Central memory CD8-positive, alpha-beta T cell (primary cell): ENCODE results near the gene ZBTB25.

Experiments used
- ATAC-seq: fragments of 150-1000 bp; cut with Tn5 transposase; replicated peaks from 2 replicates; pipeline ENCODE4 v1.10.0; 2022; ENCODE audit warnings: mild to moderate bottlenecking, moderate FRiP score, moderate number of reproducible peaks; ENCODE audit not compliant: poor library complexity, severe bottlenecking; ENCODE audit errors: extremely low read depth
- DNase-seq, 2 donors: peaks; one replicate each; pipeline ENCODE4 v3.0.0; 2021; ENCODE audit warnings: low spot score in 2 of 2
- H3K27ac Mint-ChIP-seq: one replicate; pipeline ENCODE4 v1.8.0; 2022; ENCODE audit warnings: low read depth, mild to moderate bottlenecking, moderate library complexity, mixed read lengths
- H3K27me3 Mint-ChIP-seq: one replicate; pipeline ENCODE4 v1.8.0; 2022; ENCODE audit warnings: mixed read lengths
- H3K36me3 Mint-ChIP-seq: one replicate; pipeline ENCODE4 v1.8.0; 2022; ENCODE audit warnings: mild to moderate bottlenecking, moderate library complexity, mixed read lengths; ENCODE audit not compliant: insufficient read depth
- H3K4me1 Mint-ChIP-seq: one replicate; pipeline ENCODE4 v1.8.0; 2022; ENCODE audit warnings: mixed read lengths
- H3K4me3 Mint-ChIP-seq: one replicate; pipeline ENCODE4 v1.8.0; 2022; ENCODE audit warnings: mild to moderate bottlenecking, moderate library complexity, mixed read lengths
- H3K9me3 Mint-ChIP-seq: one replicate; pipeline ENCODE4 v1.8.0; 2022; ENCODE audit warnings: mixed read lengths

ZBTB25 gene

DNA sequence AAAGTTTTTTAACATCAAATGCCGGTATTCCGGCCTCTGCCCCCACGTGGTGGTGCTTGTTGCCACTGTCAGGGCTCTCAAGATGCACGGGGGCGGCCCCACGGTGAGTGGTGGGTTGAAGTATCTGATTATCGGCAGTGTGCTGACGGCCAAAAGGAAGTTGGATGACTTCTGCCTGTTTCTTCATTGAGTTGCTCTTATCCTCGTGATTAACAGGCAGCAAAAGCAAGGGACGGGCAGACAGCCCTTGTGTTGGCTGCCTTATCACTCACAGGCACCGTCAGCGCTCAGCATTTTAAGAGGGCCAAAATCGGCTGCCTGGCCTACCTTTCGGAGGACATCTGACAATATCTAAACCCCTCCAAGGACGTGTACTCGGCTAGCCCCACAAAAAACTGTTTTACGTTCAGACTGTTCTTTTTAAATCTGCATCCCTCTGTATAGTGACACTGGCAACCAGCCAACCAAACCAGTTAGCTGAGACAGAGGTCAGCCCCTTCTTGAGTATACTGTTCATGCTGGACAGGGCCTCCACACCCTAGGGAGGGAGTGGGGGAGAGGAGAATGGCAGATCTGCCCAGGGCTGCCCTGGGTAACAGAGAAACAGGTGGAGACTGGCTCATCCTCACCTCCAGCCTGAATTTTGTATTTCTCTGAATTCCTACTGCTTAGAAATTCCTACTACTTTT is 61.2 kb downstream of the ZBTB25 start:
- Mint-ChIP-seq H3K36me3 (peaks cover 16% of the 10 kb centered on the region), H3K4me1 (peaks cover 30% of the 10 kb centered on the region), H3K4me3 (no peak overlapping the region), H3K9me3 (no peaks in the 10 kb centered on the region), H3K27ac (no peak overlapping the region), H3K27me3 (no peaks in the 10 kb centered on the region)
- ATAC-seq (no peak), DNase-seq (no peak)

DNA sequence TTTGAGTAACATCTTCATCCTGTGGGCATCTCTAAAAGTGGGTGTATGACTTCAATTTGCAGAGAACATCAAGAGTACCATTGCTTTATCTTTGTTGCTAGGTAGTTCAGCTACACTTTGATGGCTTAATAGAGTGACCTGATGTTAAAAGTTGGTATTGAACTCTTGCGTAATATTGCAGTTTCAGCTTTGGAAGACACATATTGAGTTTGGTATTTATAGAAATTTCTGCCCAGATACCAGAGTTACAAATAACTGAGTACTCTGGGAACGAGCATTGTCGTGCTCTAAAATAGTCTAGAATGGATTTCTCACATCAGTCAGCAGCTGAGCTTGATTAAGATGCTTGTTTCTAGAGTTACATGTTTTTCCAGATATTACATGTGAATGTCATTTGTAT is 63.1 kb downstream of the ZBTB25 start:
- no peaks in the 10 kb centered on the region for H3K27me3 Mint-ChIP-seq
- no peak for DNase-seq
- H3K4me3 Mint-ChIP-seq, result no peak overlapping the region
- no peak for ATAC-seq
- peaks cover 27% of the 10 kb centered on the region for H3K4me1 Mint-ChIP-seq
- H3K9me3 Mint-ChIP-seq, result no peaks in the 10 kb centered on the region
- H3K36me3 Mint-ChIP-seq, result peaks cover 18% of the 10 kb centered on the region
- no peak overlapping the region for H3K27ac Mint-ChIP-seq

DNA sequence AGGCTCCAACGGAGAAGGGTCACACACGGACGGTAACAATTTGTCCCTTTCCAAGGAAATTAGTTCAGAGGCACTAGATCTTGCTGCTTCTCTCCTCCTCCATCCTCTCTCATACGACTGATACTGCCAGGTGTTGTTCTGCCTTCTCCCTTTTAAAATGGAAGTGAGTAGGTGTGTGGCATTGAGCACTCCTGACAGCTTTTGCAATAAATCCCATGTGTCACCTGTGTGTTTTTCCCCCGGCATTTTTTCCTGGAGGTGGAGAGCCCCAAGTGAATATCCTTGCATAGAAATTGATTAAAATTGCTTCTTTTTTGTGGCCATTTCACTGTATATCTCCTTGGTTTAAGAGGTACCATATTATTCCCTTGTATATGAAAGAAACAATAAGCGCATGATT is 64.5 kb downstream of the ZBTB25 start:
- H3K4me1 Mint-ChIP-seq, result peaks cover 13% of the 10 kb centered on the region
- H3K4me3 Mint-ChIP-seq, result no peak overlapping the region
- H3K9me3 Mint-ChIP-seq, result no peaks in the 10 kb centered on the region
- H3K27me3 Mint-ChIP-seq, result no peaks in the 10 kb centered on the region
- ATAC-seq (no peak), DNase-seq (no peak)
- peaks cover 27% of the 10 kb centered on the region for H3K36me3 Mint-ChIP-seq
- no peak overlapping the region for H3K27ac Mint-ChIP-seq

DNA sequence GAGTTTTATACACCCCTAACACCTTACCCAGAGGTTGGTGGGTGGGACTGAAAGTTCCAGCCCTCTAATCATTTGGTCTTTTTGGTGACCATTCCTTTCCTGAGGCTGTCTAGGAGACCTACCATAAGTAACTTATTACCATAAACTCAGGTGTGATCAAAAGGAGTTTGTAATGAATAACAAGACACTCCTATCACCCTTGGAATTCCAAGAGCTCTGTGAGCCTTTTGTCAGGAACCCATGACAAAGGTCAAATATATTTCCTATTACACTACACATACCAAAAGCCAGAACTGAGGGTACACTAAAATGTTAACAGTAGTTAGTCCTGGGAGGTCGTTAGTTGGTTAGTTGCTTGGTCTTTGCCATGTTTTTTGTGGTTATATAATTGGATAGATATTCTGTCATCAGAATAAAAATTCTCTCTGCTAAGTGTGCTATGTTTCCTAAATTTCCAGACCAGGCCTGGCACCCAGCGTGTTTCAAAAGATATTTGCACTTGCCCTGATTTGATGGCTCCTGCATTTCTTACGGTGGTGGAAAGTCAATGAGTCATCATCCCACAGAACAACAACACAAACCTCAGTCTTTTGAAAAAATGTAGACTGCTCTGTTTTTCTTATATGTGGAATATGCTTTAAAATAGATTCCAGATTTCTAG is 65.3 kb downstream of the ZBTB25 start:
- H3K4me3 Mint-ChIP-seq, result no peak overlapping the region
- DNase-seq (no peak), ATAC-seq (no peak)
- H3K4me1 Mint-ChIP-seq, result peaks cover 12% of the 10 kb centered on the region
- no peaks in the 10 kb centered on the region for H3K27me3 Mint-ChIP-seq
- H3K36me3 Mint-ChIP-seq, result peaks cover 25% of the 10 kb centered on the region
- no peak overlapping the region for H3K27ac Mint-ChIP-seq
- H3K9me3 Mint-ChIP-seq, result no peaks in the 10 kb centered on the region

DNA sequence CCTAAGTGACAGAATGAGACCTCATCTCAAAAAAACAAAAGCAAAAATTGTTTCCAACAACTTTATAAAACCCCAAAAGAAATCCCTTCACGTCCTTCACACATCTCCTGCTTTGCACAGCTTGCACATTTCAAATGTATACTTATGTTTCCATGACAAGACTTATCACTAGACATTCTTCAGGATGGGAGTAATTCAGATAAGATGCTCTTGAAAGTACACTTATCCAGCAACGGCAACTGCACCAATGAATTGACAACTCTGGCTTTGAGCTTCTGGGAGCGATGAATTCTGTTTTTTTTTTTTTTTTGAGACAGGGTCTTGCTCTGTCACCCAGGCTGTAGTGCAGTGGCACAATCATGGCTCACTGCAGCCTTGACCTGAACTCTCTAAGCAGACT is 69.1 kb downstream of the ZBTB25 start:
- Mint-ChIP-seq H3K4me3 (no peak overlapping the region), H3K9me3 (no peaks in the 10 kb centered on the region), H3K27me3 (no peaks in the 10 kb centered on the region), H3K27ac (no peak overlapping the region), H3K36me3 (peaks cover 21% of the 10 kb centered on the region), H3K4me1 (peaks cover 12% of the 10 kb centered on the region)
- ATAC-seq (no peak), DNase-seq (no peak)

DNA sequence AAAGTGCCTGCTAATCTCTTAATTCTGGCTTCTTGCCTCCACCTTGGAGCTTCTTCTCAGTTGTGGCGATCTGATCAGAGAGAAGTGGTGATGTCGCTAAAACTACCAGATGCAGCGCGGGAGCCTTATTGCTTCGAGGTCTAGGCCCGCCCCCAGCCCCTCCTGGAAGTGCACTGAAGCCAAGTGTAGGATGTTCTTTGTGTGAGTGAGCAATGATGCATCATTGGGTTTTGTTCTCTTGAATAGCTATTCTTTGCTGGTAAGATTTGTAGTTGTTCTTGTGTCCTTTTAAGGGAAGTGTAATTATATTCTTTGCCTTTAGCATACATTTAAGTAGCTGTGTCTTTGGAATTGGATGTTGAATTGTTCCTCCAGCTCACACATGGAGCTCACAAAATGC is 79.7 kb downstream of the ZBTB25 start:
- Mint-ChIP-seq H3K27ac (no peak overlapping the region), H3K9me3 (no peaks in the 10 kb centered on the region), H3K36me3 (peaks cover 25% of the 10 kb centered on the region), H3K27me3 (no peaks in the 10 kb centered on the region), H3K4me3 (no peak overlapping the region), H3K4me1 (no peaks in the 10 kb centered on the region)
- ATAC-seq, result no peak
- DNase-seq, result no peak

DNA sequence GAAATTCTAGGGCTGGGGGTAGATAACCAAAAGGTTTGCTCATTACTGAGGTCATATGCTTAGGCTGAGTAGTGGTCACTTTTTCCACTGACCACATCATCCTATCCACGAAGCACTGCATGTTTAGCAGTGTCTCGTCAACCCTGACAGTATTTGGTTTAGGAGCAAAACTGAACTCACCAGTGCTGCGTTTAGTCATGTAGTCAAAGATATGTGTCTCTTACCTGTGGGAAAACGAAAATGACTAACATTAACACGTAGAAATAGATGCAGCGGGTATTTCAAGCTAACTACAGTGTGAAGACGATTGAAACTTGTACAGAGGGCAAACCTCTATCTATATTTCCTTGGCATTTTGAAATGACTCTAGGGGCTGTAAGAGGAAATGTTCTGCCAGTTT is 80.9 kb downstream of the ZBTB25 start:
- H3K4me1 Mint-ChIP-seq, result no peaks in the 10 kb centered on the region
- no peak overlapping the region for H3K27ac Mint-ChIP-seq
- H3K36me3 Mint-ChIP-seq, result peaks cover 21% of the 10 kb centered on the region
- ATAC-seq (no peak), DNase-seq (no peak)
- H3K4me3 Mint-ChIP-seq, result no peak overlapping the region
- H3K27me3 Mint-ChIP-seq, result no peaks in the 10 kb centered on the region
- no peaks in the 10 kb centered on the region for H3K9me3 Mint-ChIP-seq

DNA sequence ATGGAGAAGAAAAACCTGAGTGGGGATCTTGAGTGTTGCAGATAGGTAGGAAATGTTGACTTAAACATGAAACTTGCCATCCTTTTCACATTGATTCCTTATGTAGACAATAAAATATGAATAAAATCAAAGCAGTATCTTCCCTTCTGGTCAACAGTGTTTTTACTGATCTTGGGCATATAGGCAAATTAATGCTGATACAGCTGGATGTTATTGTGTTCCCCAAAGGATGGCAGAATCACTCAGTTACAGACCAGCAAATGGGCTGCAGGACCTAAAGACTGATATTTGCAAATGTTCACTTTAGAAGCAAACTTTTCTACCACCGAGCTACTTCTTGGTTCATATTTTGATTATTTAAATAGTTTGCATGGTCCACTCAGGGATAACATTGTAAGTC is 81.6 kb downstream of the ZBTB25 start:
- Mint-ChIP-seq H3K4me1 (no peaks in the 10 kb centered on the region), H3K9me3 (no peaks in the 10 kb centered on the region), H3K27me3 (no peaks in the 10 kb centered on the region), H3K36me3 (peaks cover 20% of the 10 kb centered on the region), H3K27ac (no peak overlapping the region), H3K4me3 (no peak overlapping the region)
- DNase-seq, result no peak
- no peak for ATAC-seq

DNA sequence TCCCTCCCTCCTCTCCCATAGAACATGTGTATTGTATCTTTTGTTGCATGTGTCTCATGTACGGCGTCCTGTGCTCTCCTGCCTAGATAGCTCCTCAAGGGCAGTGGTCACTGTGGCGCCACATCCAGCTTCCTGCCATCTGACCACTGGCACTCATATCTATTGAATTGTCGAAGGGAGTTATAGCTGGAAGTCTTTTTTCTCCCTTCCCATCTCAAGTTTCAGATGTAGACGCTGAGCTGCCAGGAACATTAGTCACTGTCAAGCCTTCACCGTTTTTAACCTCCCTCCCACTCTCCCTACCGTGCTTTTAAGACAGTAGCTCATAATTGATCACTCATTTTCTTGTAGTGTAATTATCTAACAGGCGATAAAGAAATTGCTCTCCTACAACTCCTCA is 82.5 kb downstream of the ZBTB25 start:
- H3K36me3 Mint-ChIP-seq, result peaks cover 19% of the 10 kb centered on the region
- H3K9me3 Mint-ChIP-seq, result no peaks in the 10 kb centered on the region
- ATAC-seq (no peak), DNase-seq (no peak)
- no peak overlapping the region for H3K27ac Mint-ChIP-seq
- H3K4me3 Mint-ChIP-seq, result no peak overlapping the region
- H3K27me3 Mint-ChIP-seq, result no peaks in the 10 kb centered on the region
- no peaks in the 10 kb centered on the region for H3K4me1 Mint-ChIP-seq

DNA sequence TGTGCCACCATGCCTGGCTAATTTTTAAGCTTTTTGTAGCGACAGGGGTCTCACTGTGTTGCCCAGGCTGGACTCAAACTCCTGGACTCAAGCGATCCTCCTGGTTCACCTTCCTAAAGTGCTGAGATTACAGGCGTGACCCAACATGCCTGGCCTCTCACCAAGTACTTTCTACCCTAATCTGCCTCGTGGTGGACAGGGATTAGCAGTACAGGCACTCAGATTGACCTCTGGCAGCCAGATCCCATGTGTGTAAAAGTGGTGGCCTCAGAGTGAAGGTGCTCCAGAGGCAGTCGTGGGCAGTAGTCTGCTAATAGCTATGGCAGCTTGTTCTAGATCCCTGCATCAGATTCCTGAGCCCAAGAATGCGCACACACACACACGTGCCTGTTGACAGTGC is 84.6 kb downstream of the ZBTB25 start:
- Mint-ChIP-seq H3K4me3 (no peak overlapping the region), H3K4me1 (no peaks in the 10 kb centered on the region), H3K9me3 (no peaks in the 10 kb centered on the region), H3K27ac (no peak overlapping the region), H3K36me3 (peaks cover 20% of the 10 kb centered on the region), H3K27me3 (no peaks in the 10 kb centered on the region)
- ATAC-seq, result no peak
- no peak for DNase-seq

DNA sequence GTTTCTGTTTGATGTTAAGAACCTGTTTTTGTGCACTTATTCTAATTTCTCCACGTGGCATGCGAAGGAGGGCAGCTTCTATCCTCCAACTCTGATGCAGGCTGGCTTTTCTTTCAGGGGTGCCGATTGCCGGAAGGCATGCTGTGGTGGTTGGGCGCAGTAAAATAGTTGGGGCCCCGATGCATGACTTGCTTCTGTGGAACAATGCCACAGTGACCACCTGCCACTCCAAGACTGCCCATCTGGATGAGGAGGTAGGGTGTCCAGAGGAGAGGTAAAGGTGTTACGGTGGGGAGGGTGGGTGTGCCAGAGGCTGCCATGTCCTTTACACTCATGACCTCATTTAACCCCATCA is 85.9 kb downstream of the ZBTB25 start:
- H3K4me3 Mint-ChIP-seq, result no peak overlapping the region
- H3K36me3 Mint-ChIP-seq, result peaks cover 20% of the 10 kb centered on the region
- no peak for ATAC-seq

DNA sequence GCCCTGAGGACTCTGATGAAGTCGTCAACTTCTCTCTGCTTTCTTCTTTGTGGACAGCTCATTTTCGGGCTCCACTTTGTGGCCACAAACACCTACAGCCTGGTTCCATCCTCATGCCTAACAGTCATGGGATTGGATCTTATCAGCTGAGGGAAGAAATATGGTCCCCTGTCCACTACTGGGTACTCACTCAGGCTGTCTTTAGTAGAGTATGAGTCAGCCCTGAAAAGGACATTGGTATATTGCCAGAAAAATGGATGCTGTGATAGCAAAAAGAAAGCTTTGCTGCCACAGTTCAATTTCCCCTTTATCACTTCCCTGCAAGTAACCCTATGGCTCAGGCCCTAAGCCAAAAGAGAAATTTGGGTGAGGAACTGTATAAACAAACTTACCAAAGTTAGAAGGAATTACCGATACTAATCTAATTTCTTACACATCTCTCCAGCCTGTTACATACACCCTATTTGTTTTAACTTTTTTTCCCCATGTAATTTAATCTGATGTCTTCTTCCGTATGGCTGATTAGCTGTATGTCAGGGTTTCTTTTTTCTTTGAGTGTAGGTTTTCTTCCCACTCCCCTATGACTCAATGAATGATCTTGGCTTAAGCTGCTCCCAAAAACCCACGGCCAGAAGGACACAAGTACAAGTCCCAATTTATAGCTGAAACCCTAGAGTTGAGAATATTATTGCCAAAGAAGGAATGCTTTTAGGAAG is 86.4 kb downstream of the ZBTB25 start:
- no peak for ATAC-seq
- H3K27me3 Mint-ChIP-seq, result no peaks in the 10 kb centered on the region
- H3K36me3 Mint-ChIP-seq, result peaks cover 21% of the 10 kb centered on the region
- DNase-seq, result no peak
- no peaks in the 10 kb centered on the region for H3K9me3 Mint-ChIP-seq
- no peaks in the 10 kb centered on the region for H3K4me1 Mint-ChIP-seq
- H3K27ac Mint-ChIP-seq, result no peak overlapping the region
- H3K4me3 Mint-ChIP-seq, result no peak overlapping the region

More for the DNA sequence above, 85.9 kb downstream of the ZBTB25 start:
- H3K9me3 Mint-ChIP-seq, result no peaks in the 10 kb centered on the region
- no peaks in the 10 kb centered on the region for H3K4me1 Mint-ChIP-seq
- no peak overlapping the region for H3K27ac Mint-ChIP-seq
- H3K27me3 Mint-ChIP-seq, result no peaks in the 10 kb centered on the region
- no peak for DNase-seq

DNA sequence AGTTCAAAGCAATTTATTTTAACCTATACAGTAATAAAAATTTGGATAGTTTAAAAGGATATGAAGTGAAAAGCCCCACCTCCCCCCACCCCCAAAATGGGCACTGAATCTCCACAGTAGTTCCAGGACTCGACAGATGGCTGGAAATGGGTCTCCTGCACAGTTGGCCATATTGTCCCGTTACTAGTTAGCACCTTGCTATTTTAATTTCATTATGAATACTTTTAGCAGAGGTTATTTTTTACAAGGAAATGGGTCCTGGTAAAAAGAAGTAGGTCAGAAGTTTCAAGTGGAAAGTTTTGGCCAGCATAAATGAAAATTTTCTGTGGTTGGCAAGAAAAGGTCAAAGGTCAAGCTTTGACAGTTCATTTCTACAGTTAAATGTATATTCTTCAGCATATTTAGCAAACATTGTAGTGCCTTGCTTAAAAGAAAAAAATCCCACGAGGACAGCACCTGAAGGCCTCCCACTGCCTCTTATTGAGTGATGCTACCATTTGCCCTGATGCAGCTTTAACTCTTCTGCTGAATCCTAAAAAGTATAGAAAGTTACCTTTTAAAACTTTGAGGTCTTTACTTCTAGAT is 87.2 kb downstream of the ZBTB25 start:
- DNase-seq, result no peak
- no peaks in the 10 kb centered on the region for H3K4me1 Mint-ChIP-seq
- peaks cover 28% of the 10 kb centered on the region for H3K36me3 Mint-ChIP-seq
- no peak overlapping the region for H3K4me3 Mint-ChIP-seq
- no peaks in the 10 kb centered on the region for H3K9me3 Mint-ChIP-seq
- no peaks in the 10 kb centered on the region for H3K27me3 Mint-ChIP-seq
- no peak overlapping the region for H3K27ac Mint-ChIP-seq
- ATAC-seq, result no peak
